ENCODE data around the gene GAS1.
A peak's percentile ranks its signal among the peaks of the same experiment; 100 is the strongest.

The GAS1 gene

GRCh38 chr9:86902991-86903733, 44.1 kb downstream of the GAS1 start:
- in situ Hi-C loops (cut with HindIII; ENCODE audit: low sequenced_read_pairs) = no loop called here
- peak overlapping the region; percentile 18 for H3K4me3 ChIP-seq (ENCODE audit: low read depth, low read length)
- no peak for DNase-seq (ENCODE audit: low read depth, low spot score)
- TF ChIP-seq CTCF (IDR thresholded peaks at IDR 0.05; ENCODE audit: low read depth, low read length) = no peak

- in situ Hi-C loops (cut with HindIII; ENCODE audit: low sequenced_read_pairs) = no loop called here
- no peak for TF ChIP-seq CTCF (IDR thresholded peaks at IDR 0.05; ENCODE audit: low read depth, low read length)
- no peak for DNase-seq (ENCODE audit: low read depth, low spot score)
- H3K4me3 ChIP-seq (ENCODE audit: low read depth, low read length) = peak overlapping the region; percentile 18
Observed at GRCh38 chr9:86902586-86902985, 44.7 kb downstream of the GAS1 start.

- DNase-seq (ENCODE audit: low read depth, low spot score) = no peak
- no peak for TF ChIP-seq CTCF (IDR thresholded peaks at IDR 0.05; ENCODE audit: low read depth, low read length)
- no peak overlapping the region for H3K4me3 ChIP-seq (ENCODE audit: low read depth, low read length)
- in situ Hi-C loops (cut with HindIII; ENCODE audit: low sequenced_read_pairs) = no loop called here
Observed at GRCh38 chr9:86902176-86902575, 45.1 kb downstream of the GAS1 start.

GRCh38 chr9:86901511-86901910, 45.8 kb downstream of the GAS1 start:
- no peak overlapping the region for H3K4me3 ChIP-seq (ENCODE audit: low read depth, low read length)
- in situ Hi-C loops (cut with HindIII; ENCODE audit: low sequenced_read_pairs) = no loop called here
- DNase-seq (ENCODE audit: low read depth, low spot score) = no peak
- no peak for TF ChIP-seq CTCF (IDR thresholded peaks at IDR 0.05; ENCODE audit: low read depth, low read length)
